ENCODE measurements around the gene GOLGA6A. TPM values are rescaled to one million over a fixed set of nuclear protein-coding genes. Genes with fewer than 3 reads are reported as not detected.
"Not testable (repeated sequence)": the region's sequence is repeated elsewhere in the genome, so short reads cannot be mapped to it uniquely, and the experiment has no call there.

GOLGA6A gene
- total RNA-seq, 2 donors from 2014 or later: not detected

- intact Hi-C loops (cut with DNase I, micrococcal nuclease): no loop called here
- ATAC-seq (no peak), DNase-seq (no peak)
Measured at GRCh38 chr15:74120426-74120825, 38.1 kb upstream of the GOLGA6A start.

GRCh38 chr15:74109713-74110112 is 27.4 kb upstream of the GOLGA6A start:
- intact Hi-C loops (cut with DNase I, micrococcal nuclease): no loop called here
- DNase-seq (no peak), ATAC-seq (no peak)

GRCh38 chr15:74108611-74109010 is 26.3 kb upstream of the GOLGA6A start:
- intact Hi-C loops (cut with DNase I, micrococcal nuclease); DNase-seq; ATAC-seq: not testable (repeated sequence)

GRCh38 chr15:74108111-74108510 is 25.8 kb upstream of the GOLGA6A start:
- intact Hi-C loops (cut with DNase I, micrococcal nuclease): no loop called here

GRCh38 chr15:74099963-74100733 is 17.8 kb upstream of the GOLGA6A start:
- DNase-seq (peak; percentile 84 to 87), ATAC-seq (peak; percentile 99)
- intact Hi-C loops (cut with DNase I, micrococcal nuclease): not testable (repeated sequence)

More at GRCh38 chr15:74108111-74108510, 25.8 kb upstream of the GOLGA6A start:
- no peak for DNase-seq
- no peak for ATAC-seq

- ATAC-seq; DNase-seq; intact Hi-C loops (cut with DNase I, micrococcal nuclease): not testable (repeated sequence)
Measured at GRCh38 chr15:74096753-74097474, 14.6 kb upstream of the GOLGA6A start.

GRCh38 chr15:74095610-74096009 is 13.3 kb upstream of the GOLGA6A start:
- DNase-seq; intact Hi-C loops (cut with DNase I, micrococcal nuclease); ATAC-seq: not testable (repeated sequence)

- intact Hi-C loops (cut with DNase I, micrococcal nuclease); ATAC-seq; DNase-seq: not testable (repeated sequence)
Measured at GRCh38 chr15:74094567-74094966, 12.2 kb upstream of the GOLGA6A start.

- intact Hi-C loops (cut with DNase I, micrococcal nuclease); DNase-seq; ATAC-seq: not testable (repeated sequence)
Measured at GRCh38 chr15:74075781-74076180, 6.6 kb downstream of the GOLGA6A start.

GRCh38 chr15:74072614-74073337 is 9.6 kb downstream of the GOLGA6A start:
- peak in 1 of 2 donors; percentile 41 for DNase-seq
- intact Hi-C loops (cut with DNase I, micrococcal nuclease); ATAC-seq: not testable (repeated sequence)

- ATAC-seq; intact Hi-C loops (cut with DNase I, micrococcal nuclease); DNase-seq: not testable (repeated sequence)
Measured at GRCh38 chr15:74072132-74072531, 10.2 kb downstream of the GOLGA6A start.

GRCh38 chr15:74071645-74072044 is 10.7 kb downstream of the GOLGA6A start:
- DNase-seq; ATAC-seq; intact Hi-C loops (cut with DNase I, micrococcal nuclease): not testable (repeated sequence)

- DNase-seq: peak in 1 of 2 donors; percentile 63
- ATAC-seq: peak; percentile 99
- intact Hi-C loops (cut with DNase I, micrococcal nuclease): not testable (repeated sequence)
Measured at GRCh38 chr15:74065684-74066411, 16.5 kb downstream of the GOLGA6A start.

- intact Hi-C loops (cut with DNase I, micrococcal nuclease); ATAC-seq; DNase-seq: not testable (repeated sequence)
Measured at GRCh38 chr15:74064822-74065221, 17.5 kb downstream of the GOLGA6A start.

GRCh38 chr15:74064183-74064582 is 18.2 kb downstream of the GOLGA6A start:
- DNase-seq: peak in 1 of 2 donors; percentile 4
- ATAC-seq; intact Hi-C loops (cut with DNase I, micrococcal nuclease): not testable (repeated sequence)

- peak in 1 of 2 donors; percentile 1 for DNase-seq
- intact Hi-C loops (cut with DNase I, micrococcal nuclease); ATAC-seq: not testable (repeated sequence)
Measured at GRCh38 chr15:74063425-74064146, 18.8 kb downstream of the GOLGA6A start.

GRCh38 chr15:74062671-74063070 is 19.7 kb downstream of the GOLGA6A start:
- DNase-seq (peak in 1 of 2 donors; percentile 14), ATAC-seq (no peak)
- intact Hi-C loops (cut with DNase I, micrococcal nuclease): no loop called here

- no peak for ATAC-seq
- DNase-seq: no peak
- intact Hi-C loops (cut with DNase I, micrococcal nuclease): no loop called here
Measured at GRCh38 chr15:74062236-74062635, 20.1 kb downstream of the GOLGA6A start.

All from left colon (tissue), 2 donors.